Measurements from ENCODE around the gene SLC34A1. TPM values are rescaled to one million over a fixed set of nuclear protein-coding genes. Genes with fewer than 3 reads are reported as not detected.
A peak's percentile ranks its signal among the peaks of the same experiment; 100 is the strongest.

SLC34A1 gene
- total and polyA plus RNA-seq, 2 of the 13 experiments (the other 11 are each of a cell fraction or from before 2014, with no cell fraction given) = 0.03 to 0.20 TPM

- TF ChIP-seq HNF1A (IDR thresholded peaks at IDR 0.05; ENCODE audit: low read depth) (no peak), HNF1A (CRISPR knock-in tag; IDR thresholded peaks at IDR 0.05; ENCODE audit: borderline replicate concordance) (no peak), KDM5B (CRISPR knock-in tag; IDR thresholded peaks at IDR 0.05; ENCODE audit: borderline replicate concordance) (peak; percentile 35; the same call in 1 of the 2 replicates), RXRA (CRISPR knock-in tag; IDR thresholded peaks at IDR 0.05) (peak; percentile 36; the same call in 1 of the 2 replicates), ZNF558 (CRISPR knock-in tag; IDR thresholded peaks at IDR 0.05; ENCODE audit: borderline replicate concordance) (peak; percentile 64; the same call in 1 of the 2 replicates), ZFP90 (CRISPR knock-in tag; IDR thresholded peaks at IDR 0.05; ENCODE audit: borderline replicate concordance) (0 out of 2 replicates have a peak, but pooled peaks have one; percentile 55), JARID2 (CRISPR knock-in tag; IDR thresholded peaks at IDR 0.05; ENCODE audit: insufficient replicate concordance) (no peak), TBX2 (CRISPR knock-in tag; IDR thresholded peaks at IDR 0.05; ENCODE audit: borderline replicate concordance) (no peak), GPBP1L1 (CRISPR knock-in tag; IDR thresholded peaks at IDR 0.05) (no peak), ZNF629 (CRISPR knock-in tag; conservative IDR thresholded peaks at IDR 0.05) (no peak), PCBP1 (IDR thresholded peaks at IDR 0.05; ENCODE audit: borderline replicate concordance, low read depth, low read length) (no peak; the same call in 1 of the 2 replicates), GABPB1 (CRISPR knock-in tag; IDR thresholded peaks at IDR 0.05) (no peak; the same call in 1 of the 2 replicates), CTCF (CRISPR knock-in tag; IDR thresholded peaks at IDR 0.05) (peak; percentile 86), HIC2 (CRISPR knock-in tag; IDR thresholded peaks at IDR 0.05; ENCODE audit: low read depth) (no peak), KMT2B (CRISPR knock-in tag; IDR thresholded peaks at IDR 0.05) (no peak), TEAD2 (CRISPR knock-in tag; IDR thresholded peaks at IDR 0.05) (no peak), ZBTB46 (CRISPR knock-in tag; IDR thresholded peaks at IDR 0.05; ENCODE audit: borderline replicate concordance) (no peak)
These were observed 19.8 kb downstream of the SLC34A1 start (continued) for GRCh38 chr5:177403792-177404640.
